NCI-H82 treated with DMSO at 0.1 percent for 48 hours (cell line): ENCODE results near the gene CTNND1.

Experiments
- DNase-seq: peaks from one replicate; lab custom pipeline; 2025; ENCODE audit not compliant: unreplicated experiment; lab: John Stamatoyannopoulos, UW

The CTNND1 gene

DNA sequence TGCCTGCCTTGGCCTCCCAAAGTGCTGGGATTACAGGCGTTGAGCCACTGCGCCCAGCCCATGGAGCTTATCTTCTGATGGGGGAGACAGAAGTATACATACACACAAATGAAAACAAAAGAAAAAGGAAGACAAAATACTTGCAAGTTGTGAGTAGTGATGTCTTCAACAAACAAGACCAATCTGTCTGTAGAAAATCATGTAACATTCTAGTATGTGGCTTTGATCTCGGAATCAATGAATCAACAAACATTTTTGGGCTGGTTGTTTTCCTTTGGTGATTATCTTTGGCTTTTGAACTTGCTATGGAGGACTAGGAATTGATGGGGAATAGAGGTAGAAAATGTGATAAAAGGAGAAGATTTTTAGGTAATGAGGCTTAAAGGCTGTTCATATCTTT lies 3.4 kb upstream of the CTNND1 start:
- no peak for DNase-seq

DNA sequence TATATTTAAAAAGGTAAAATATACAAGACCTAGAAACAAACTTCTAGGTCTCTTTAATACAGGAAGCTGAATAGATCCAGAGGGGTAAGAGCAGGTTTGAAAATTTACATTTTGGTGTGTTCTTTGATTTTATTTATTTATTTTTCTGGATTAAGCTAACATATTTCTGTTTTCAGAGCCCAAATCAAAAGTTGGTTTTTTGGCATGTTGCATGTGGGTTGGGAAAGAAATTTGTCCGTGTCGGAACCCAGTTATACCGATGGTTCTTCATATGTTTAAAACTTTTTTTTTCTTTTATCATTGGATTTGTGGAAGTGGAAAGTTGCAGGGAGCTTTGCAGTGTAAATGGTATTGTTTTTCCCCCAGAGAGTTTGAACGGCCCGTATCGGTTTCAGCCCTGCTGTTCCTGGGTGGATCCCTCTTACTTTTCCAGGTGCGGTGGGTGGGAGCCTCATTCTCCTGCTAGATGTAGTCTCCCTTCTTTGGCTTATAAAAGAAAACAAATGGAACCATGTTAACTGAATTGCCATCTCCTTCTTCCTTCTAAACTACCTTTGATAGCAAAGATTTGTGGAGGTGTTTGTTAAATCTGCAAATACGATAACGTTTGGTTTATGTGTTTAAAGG lies 746 bp downstream of the CTNND1 start:
- peak; percentile 25 for DNase-seq

- DNase-seq = peak; percentile 4
These were observed 2.0 kb downstream of the CTNND1 start for GRCh38 chr11:57763568-57763967.

DNA sequence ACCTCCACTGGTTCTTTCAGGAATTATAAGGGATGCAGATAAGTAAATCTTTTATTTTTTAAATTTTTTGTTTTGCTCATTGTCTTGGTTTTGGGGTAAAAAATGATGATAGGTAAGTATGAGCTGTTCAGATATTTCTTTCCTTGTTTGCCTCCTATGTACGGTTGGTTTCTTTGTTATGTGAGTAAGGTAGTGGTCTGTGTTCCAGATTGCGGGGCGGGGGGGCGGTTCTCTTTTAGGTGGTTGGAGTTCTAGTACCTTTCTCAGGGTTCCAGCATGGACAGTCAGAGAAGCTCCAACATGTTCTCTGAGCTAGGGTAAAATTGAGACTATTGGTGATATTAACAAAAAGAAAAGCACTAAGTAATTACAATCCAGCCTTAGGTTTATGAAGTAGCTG lies 2.4 kb downstream of the CTNND1 start:
- no peak for DNase-seq

- DNase-seq = no peak
These were observed 3.0 kb downstream of the CTNND1 start for GRCh38 chr11:57764566-57764965.

DNA sequence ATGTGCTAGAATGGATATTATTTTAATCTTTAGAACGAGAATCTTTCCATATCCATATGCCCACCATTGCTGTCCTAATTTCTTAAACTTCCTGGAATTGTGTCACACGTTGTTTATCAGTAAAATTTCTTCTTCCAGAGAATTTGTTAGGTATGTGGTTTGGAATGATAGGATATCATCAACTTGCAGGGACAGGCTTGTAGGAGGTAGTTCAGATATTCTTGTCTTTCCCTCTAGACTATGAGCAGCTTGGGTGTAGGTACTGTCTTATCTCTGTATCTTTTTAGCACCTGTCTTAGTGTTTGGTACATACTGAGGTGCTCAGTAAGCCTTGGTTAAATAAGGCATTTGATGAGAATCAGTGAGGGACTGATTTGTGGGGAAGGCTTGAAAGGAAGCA lies 3.4 kb downstream of the CTNND1 start:
- DNase-seq = no peak

DNA sequence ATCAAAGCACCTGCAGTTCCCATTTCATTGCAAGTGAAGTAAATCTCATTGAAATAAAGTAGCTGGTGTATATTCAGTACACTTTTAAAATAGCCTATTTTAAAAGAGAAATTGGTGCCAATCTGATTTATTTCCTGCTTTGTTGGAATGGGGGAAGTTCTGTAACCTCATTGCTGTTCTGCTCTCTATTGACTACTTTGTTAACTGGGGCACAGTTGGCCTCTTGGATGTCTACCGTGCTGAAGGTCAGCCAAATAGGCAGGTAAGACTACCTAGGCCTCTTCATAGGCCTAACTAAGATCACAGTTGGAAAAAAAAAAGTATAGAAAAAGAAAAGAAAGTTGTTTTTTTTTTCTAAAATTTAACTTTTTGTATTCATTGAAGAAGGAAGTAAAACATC lies 9.2 kb downstream of the CTNND1 start:
- DNase-seq = no peak

DNA sequence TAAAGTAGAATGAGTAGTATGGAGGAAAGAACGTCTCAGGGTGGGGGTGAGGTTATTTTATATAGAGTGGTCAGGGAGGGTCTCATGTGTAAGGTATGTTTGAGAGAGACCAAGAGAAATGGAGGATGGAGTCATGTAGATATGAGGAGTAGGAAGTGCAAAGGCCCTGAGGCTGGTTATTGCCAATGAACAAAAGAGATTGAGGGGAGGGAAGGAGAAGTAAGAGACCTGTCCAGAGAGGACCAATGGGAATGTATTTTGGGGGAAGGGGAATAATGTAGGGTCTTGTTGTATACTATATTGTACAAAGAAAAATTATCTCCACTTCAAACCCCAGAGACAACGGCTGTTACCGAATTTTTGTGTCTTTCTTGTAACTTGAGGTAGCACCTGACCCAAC lies 9.8 kb downstream of the CTNND1 start:
- DNase-seq = no peak

DNA sequence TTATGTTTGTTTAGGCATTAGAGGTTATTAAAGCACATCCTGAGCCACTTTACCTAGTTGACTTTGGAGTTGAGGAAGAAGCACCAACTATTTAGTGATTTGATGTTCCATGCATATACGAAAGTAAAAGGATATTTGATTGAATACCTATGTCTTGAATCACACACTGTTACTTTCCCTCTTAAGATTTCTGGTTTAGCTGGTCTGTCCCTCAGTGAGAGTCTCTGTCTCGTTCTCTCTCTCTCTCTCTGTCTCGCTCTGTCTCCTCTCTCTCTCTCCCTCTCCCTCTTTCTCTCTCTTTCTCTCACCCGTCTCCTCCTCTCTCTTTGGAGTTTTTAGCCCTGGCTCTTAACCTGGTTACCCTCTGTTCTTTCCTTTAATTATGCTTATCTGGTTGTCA lies 11.0 kb downstream of the CTNND1 start:
- no peak for DNase-seq

GRCh38 chr11:57773026-57773598 lies 11.5 kb downstream of the CTNND1 start:
- no peak for DNase-seq

GRCh38 chr11:57775491-57775890 lies 13.9 kb downstream of the CTNND1 start:
- DNase-seq = no peak

GRCh38 chr11:57776031-57776521 lies 14.5 kb downstream of the CTNND1 start:
- peak; percentile 46 for DNase-seq

DNA sequence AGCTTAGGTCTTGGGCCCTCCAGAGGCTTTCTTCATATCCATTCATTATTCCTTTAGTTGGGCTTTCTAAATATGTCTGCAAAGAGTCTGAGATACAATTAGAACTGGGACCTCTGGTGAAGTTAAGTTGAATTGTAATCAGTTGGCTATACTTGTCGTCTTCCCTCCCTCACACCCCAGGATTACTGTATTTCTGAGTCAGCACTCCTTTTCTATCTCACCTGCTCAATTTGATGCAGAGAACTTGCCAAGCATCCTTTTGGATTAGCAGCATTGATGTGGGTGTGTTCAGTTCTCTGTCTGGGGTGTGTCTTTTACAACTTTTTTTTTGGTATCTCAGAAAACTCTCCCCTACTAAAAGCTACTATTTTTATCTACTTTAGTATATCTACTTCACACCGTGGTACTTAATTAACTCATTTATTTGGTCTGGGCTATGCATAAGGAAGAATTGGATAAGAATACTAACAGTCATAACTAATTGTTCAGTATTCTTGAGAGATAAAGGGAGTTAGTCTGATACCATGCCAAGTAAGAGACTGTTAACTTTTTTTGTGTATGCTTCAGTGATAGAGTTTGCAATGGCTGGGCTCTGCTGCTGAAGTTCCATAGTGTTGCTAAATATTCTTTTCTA lies 15.1 kb downstream of the CTNND1 start:
- DNase-seq = no peak

- no peak for DNase-seq
These were observed 16.3 kb downstream of the CTNND1 start for GRCh38 chr11:57777969-57778317.

- DNase-seq = peak; percentile 37
These were observed 16.9 kb downstream of the CTNND1 start for GRCh38 chr11:57778318-57779037.

DNA sequence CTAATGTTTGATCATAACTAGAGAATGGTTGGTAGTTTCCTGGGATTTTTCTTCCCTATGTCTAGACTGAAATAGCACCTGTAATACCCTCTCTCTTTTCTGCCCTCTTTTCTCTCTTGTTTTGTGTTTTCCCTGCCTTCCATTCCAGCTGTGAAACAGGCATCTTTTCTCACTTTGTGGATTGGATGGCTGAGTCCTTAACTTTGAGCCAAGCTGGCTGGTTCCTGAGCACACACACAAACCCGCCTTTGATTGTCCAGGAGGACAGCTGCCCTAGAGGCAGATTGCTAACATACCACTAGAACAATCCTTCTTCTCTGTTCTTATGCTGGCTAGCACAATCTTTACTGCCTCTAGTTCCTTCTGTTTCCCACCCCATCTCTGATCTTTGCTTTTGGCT lies 17.7 kb downstream of the CTNND1 start:
- no peak for DNase-seq

GRCh38 chr11:57781529-57781943 lies 19.9 kb downstream of the CTNND1 start:
- DNase-seq = no peak

DNA sequence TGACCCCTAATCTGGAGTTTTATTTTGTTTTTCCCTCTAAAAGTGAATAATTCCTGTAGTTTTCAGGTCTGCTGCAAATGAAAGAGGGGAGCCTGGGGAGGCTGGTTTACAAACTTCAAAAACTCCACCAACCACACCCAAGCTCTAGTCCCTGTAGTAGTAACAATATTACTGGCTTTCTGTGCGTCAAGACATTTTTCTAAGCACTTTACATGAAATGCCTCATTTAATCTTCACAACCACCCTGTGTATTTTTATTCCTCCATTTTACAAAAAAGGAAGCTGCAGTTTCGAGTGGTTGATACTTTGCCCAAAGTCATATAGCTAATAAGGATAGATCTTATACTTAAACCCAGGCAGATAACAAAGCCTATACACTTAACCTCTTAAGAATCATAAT lies 23.5 kb downstream of the CTNND1 start:
- DNase-seq = no peak

- DNase-seq = no peak
These were observed 24.8 kb downstream of the CTNND1 start for GRCh38 chr11:57786436-57786835.

DNA sequence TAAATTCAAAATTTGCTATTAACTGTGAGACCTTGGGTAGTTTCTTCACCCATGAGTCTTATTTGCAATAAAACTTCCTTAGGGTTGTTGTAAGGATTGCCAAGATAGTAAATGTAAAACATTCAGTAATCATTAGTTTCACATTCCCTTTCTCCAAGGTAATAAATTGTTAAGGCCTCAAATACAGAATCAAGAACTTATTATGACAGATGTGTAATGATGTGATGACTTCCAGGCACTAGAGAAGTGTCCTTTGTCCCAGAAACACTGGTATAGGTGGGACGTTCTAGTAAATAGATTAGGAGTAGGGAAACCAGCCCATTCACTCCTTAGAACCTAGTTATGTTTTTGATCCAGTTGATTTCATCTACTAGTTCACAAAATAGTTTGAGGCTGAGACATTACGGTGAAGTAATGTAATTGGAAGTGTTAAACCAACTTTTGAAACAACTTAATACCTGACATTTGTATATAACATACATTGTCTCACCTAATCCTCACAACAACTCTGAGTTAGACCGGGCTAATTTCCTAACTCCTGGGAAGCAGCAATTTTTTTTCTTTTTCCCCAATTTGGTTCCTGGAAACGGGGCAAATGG lies 25.5 kb downstream of the CTNND1 start:
- no peak for DNase-seq

GRCh38 chr11:57787920-57788702 lies 26.5 kb downstream of the CTNND1 start:
- DNase-seq = no peak
